ENCODE data around the gene ZNF319.

The ZNF319 gene

GRCh38 chr16:57999971-58000705 is at the start of gene ZNF319:
Gene ZNF319, minus strand, starts transcription at chr16:58000672. Its CDS starts 2,407 bp downstream, at chr16:57998265.
- DNase-seq (ENCODE audit: low read depth): no peak

GRCh38 chr16:58049232-58050185 is 49.0 kb upstream of the ZNF319 start:
- no peak for DNase-seq (ENCODE audit: low read depth)

- DNase-seq (ENCODE audit: low read depth): no peak
Measured at GRCh38 chr16:58048494-58049231, 48.2 kb upstream of the ZNF319 start.

- no peak for DNase-seq (ENCODE audit: low read depth)
Measured at GRCh38 chr16:58047557-58048348, 47.3 kb upstream of the ZNF319 start.

GRCh38 chr16:58046936-58047335 is 46.5 kb upstream of the ZNF319 start:
- DNase-seq (ENCODE audit: low read depth): no peak

GRCh38 chr16:58046054-58046881 is 45.8 kb upstream of the ZNF319 start:
- DNase-seq (ENCODE audit: low read depth): no peak

GRCh38 chr16:58045096-58045495 is 44.6 kb upstream of the ZNF319 start:
- no peak for DNase-seq (ENCODE audit: low read depth)

- DNase-seq (ENCODE audit: low read depth): no peak
Measured at GRCh38 chr16:58044266-58045019, 44.0 kb upstream of the ZNF319 start.

GRCh38 chr16:58043571-58044155 is 43.2 kb upstream of the ZNF319 start:
- no peak for DNase-seq (ENCODE audit: low read depth)

- no peak for DNase-seq (ENCODE audit: low read depth)
Measured at GRCh38 chr16:58042886-58043515, 42.5 kb upstream of the ZNF319 start.

GRCh38 chr16:58042001-58042885 is 41.8 kb upstream of the ZNF319 start:
- no peak for DNase-seq (ENCODE audit: low read depth)

- DNase-seq (ENCODE audit: low read depth): no peak
Measured at GRCh38 chr16:58041628-58041955, 41.1 kb upstream of the ZNF319 start.

GRCh38 chr16:58040945-58041627 is 40.6 kb upstream of the ZNF319 start:
- no peak for DNase-seq (ENCODE audit: low read depth)

GRCh38 chr16:58040496-58040846 is 40.0 kb upstream of the ZNF319 start:
- DNase-seq (ENCODE audit: low read depth): no peak

GRCh38 chr16:58039829-58040495 is 39.5 kb upstream of the ZNF319 start:
- DNase-seq (ENCODE audit: low read depth): no peak

- DNase-seq (ENCODE audit: low read depth): no peak
Measured at GRCh38 chr16:58038219-58038641, 37.8 kb upstream of the ZNF319 start.
